ENCODE measurements around the gene DEDD2. TPM values are rescaled to one million over a fixed set of nuclear protein-coding genes. Genes with fewer than 3 reads are reported as not detected.

Gene DEDD2
- total RNA-seq, 1 donor from 2014 or later = 16.7 TPM

DNA sequence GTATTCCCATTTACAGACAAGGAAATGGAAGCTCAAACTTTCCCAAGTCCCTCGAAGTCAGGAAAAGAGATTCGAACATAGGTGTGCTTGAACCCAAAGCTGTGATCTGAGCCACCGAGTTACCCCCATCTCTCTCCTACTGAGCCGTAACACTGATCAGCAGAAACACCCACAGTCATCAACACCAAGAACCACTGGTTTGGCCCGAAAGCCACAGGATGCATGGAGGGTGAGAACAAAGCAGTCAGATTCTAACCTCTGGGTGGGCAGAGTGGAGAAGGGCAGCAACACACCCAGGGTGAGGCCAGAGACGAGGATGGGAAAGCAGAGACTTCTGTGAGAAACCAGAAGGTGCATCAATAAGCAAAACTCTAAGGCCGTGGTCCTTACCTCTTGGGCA is 57.5 kb downstream of the DEDD2 start:
- no peak for ATAC-seq
- intact Hi-C loops (cut with DNase I) = no loop called here
- DNase-seq (ENCODE audit: missing footprints) = no peak

DNA sequence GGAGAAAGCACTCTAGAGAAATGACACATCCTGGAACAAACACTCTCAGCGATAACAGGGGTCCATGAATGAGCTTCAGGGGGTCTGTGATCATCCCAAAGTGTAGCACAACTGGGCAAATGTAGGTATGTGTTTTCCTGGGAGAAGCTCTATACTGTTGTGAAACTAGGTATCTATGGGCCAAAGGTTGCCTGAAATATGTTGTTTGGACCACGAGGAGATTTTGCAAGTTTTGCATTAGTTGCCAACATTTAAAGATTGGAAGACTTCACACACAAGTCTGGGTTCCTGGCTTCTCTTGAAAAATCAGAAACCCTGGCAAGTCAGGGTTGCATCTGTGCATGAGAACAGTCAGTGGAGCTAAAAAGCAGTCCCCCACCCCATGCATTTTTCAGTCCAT is 58.6 kb downstream of the DEDD2 start:
- no peak for DNase-seq (ENCODE audit: missing footprints)
- intact Hi-C loops (cut with DNase I) = no loop called here
- ATAC-seq = no peak

DNA sequence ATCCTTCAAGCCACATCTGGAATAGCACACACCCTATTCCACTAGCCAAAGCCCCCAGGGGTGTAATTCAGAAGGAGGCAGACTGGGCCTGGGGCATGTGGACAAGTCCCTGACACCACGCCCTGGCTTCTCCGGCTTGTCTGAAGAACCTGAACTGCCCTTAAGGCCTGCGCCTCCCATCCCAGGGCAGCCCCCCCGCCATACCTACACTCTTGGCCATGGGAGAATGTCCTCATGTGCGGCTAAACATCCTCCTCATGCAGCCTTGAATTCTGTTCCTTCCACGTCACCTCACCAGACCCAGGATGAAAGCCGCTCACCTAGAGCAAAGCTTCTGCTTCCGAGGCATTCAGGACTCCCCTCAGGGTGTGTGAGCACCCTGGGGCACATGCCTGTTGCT is 60.9 kb downstream of the DEDD2 start:
- intact Hi-C loops (cut with DNase I) = no loop called here
- ATAC-seq = no peak
- DNase-seq (ENCODE audit: missing footprints) = no peak

DNA sequence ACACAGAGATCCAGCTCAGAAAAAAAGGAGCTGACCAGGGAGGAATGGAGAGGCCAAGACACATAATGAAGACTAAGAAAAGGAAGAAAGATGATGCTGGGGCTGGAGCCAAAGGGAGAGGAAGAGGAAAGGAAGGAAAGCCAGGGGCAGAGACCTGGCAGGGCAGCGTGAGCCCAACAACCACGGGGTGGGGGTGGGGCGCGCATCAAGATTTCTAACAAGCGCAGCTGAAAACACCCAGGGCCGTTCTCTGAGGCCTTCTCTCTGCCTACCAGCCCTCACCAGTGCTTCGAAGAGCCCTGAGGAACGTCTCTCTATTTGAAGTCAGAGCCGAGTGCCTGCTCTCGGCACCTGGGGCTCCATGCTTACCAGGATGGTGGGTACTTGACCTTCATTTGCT is 61.7 kb downstream of the DEDD2 start:
- intact Hi-C loops (cut with DNase I) = no loop called here
- no peak for DNase-seq (ENCODE audit: missing footprints)
- ATAC-seq = no peak

DNA sequence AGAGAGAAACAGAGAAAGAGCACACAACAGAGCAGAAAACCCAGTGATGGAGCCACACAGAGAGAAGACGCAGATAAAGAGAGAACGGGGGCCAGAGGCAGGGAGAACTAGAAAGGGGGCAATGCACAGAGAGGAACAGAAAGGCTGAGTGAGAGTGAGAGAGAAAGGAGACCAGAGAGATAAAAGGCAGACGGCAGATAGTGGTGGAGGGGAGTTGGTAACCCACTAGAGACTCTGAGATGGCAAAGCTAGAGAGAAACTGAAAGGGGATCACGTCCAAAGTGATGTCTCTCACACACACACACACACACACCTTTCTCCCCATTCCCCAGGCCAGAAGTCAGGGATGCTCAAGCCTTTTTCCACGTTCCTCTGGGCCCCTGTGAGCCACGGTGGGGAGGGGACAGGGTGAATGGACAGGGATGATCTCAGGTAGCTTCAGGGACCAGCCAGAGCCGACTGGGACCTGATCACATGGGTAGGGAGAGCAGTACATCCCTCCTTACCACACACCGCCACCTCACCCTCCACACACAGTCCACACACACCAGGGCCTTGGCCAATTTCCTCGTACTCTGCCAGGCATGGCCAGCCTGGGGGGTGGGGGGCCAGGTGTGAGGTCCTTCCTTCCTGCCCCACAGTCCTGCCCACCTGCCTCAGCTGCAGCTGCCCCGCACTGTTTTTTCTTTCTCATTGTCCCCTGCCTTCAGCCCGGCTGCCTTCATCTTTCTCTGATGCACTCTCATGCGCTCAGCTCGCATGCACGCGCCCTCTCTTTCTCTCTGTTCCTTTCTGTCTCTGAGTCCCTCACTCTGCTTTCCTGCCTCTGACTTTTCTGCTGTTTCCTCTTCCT is 62.8 kb downstream of the DEDD2 start:
- ATAC-seq (no peak), DNase-seq (ENCODE audit: missing footprints) (no peak)
- intact Hi-C loops (cut with DNase I) = no loop called here

DNA sequence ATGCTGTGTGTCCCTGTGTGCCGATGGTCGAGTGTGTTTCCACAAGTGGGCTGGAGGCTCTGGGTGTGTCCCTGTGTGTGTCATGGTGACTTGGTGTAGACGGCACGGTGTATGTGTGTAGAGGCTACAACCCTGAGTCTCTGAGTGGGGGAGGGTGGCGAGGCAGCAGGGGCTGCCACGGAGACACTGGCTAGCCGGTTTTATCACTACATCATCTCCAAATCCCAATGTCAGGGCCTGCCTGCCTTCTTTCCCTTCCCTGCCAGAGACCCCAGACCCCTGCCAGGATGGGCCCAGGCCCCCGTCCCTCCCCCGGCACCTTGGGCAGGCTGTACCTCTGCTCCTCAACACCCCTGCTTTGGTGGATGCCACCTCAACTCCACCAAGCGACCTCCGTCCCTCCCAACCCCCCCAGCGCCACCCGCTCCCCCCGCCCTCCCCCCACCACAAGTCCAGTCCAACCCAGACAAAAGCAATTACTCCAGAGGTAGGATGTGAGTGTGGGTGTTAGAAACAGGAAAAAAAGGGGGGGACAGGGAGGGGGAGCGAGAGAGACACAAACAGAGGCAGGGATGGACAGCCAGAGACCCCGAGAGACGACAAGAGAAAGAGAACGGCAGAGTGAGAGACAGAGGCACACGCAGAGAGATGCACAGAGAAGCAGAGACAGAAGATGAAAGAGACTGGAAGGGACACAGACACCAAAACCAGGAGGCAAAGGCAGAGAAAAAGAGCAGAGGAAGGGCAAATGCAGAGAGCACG is 63.6 kb downstream of the DEDD2 start:
- no peak for DNase-seq (ENCODE audit: missing footprints)
- no peak for ATAC-seq
- intact Hi-C loops (cut with DNase I) = no loop called here

DNA sequence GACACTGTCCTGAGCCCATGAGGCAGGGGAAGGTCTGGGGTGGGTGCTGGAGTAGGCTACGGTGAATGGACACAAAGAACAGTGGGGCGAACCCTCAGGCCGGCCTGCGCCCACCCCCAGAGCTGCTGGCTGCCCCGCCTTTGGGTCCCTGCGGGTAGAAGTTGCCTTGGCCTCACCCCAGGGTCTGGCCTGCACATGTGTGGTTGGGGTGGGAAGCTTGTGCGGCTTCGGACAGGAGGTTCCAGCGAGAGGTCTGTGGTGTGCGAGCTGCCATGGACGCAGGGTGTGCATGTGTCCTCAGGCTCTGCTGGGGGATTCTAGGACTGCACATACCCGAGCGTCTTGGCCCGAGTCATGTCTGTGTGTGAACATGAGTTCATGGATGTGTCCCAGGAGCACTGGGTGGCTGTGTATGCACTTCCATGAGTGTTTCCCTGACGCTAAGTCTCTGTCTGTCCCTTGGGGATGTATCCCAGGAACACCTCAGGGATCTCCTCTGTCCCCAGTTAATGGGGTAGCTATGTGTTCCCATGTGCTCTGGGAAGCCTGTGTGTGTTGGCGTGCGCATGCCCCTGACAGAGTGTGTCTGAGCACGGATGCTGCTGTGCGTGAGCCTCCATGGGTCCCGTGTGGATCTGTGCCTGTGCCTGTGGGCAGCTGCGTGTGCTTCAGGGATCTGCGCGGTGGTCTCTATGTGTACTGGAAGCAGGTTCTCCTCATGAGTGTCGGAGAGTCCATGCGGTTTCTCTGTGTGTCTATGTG is 64.4 kb downstream of the DEDD2 start:
- intact Hi-C loops (cut with DNase I) = no loop called here
- DNase-seq (ENCODE audit: missing footprints) (no peak), ATAC-seq (no peak)

DNA sequence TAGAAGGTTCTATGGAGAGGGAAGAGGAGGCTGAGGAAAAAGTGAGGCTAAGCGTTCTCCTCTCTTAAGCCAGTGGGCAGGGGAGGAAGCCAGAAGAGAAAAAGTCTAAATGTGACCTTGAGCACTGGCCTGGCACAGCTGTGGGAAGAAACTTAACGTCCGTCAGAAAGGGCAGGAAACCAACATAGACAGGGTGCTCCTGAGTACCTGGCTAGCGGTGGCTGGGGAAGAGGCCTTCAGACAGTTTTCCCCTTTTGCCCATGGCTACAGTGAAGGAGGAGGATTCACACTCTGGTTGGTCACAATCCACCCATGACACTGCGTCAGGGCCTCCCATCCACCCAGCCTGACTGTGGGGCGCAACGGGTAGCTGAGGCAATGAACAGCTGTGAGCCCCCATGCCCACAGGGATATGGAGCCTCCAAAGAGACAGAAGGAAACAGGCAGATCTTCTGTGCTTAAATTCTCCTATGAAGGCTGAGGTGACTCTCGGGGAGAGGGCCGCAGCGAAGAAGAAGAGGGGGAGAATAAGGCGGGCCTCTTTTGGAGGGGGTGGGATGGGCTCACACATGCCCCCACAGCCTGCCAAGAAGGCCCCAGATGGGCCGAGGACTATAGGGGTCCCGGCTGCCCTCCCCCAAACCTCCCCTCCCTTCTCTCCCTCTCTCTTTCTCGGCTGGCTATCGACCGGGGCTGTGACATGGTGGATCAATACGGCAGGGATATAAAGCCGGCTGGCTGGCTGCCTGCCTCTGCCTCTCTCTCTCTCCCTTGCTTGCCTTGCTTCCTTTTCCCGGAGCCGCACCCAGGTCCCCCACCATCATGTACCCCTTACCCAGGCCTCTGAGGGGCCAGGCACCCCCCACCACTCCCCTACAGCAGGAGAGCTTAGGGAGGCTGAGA is 65.4 kb downstream of the DEDD2 start:
- DNase-seq (ENCODE audit: missing footprints) (no peak), ATAC-seq (no peak)
- intact Hi-C loops (cut with DNase I) = no loop called here

DNA sequence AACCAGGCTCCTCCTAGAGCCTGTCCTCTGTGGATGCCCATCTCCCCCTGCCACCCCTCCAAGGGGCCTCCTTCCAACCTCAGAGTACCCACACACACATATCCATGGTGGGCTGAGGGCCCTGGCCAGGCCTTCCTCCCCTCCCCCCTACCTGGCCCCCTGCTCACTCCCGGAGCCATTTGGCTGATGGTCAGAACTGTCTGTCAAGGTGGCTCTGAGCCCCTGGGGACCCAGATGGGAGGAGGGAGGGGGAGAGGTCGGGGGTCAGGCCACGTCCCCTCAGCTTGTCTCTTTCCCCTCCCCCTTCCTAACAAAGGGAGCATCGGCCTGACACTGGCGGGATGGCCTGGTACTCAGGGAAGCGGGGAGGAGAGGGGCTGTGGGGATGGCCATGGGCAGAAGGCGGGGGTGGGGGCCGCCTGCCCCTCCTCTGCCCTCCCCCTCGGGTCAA is 66.5 kb downstream of the DEDD2 start:
- no peak for ATAC-seq
- intact Hi-C loops (cut with DNase I) = no loop called here
- DNase-seq (ENCODE audit: missing footprints) = no peak

DNA sequence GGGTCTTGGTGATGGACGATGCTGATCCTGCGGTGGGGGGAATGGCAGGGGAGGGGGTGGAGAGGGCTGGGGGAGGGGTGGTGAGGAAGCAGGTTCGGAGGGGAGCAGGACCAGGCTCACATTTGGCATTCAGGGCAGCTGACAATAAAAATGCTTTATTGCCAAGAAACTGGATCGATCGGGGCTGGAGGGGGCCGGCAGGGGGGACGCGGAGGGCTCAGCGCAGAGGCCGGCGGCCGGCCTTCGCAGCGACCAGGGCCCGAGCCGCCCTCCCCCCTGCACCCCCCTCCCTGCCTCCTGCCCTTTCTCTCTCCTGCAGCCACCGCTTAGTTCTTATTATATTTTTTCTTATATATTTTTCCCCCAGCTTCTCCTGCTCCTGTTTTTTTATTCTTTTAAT is 67.1 kb downstream of the DEDD2 start:
- ATAC-seq (no peak), DNase-seq (ENCODE audit: missing footprints) (no peak)
- intact Hi-C loops (cut with DNase I) = no loop called here

DNA sequence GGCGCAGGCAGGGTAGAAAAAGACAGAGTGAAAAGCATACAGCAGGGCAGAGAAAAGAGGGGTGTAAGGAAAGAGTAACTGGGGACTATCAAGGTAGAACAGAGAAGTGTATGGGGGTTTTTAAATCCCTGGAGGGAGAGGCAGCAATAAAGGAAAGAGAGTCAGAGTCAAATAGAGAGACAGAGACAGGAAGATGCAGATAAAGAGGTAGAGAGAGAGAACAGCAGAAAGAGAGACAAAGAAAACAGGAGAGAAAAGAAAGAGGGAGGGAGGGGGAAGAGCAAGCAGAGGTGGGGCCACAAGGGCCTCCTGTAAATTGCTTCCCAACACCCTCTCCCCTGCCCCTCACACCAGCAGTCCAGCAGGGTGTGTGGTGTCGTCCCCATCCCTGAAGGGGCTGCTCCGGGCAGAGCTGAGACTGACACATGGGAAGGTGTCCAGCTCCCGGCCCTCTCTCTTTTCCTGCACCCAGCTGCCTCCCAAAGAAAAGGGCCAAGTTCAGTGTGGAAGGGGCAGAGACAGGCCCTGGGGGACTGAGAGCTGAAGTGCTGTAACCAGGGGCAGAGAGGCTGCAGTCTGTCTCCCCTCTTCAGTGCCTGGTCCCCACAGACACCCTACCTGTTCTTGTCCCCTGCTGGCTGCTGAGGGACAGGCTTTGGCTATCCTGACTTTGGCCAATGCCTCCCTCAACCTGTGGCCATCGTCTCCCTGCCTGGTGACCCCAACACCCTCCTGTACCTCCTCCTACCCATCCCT is 67.9 kb downstream of the DEDD2 start:
- DNase-seq (ENCODE audit: missing footprints) (no peak), ATAC-seq (no peak)
- intact Hi-C loops (cut with DNase I) = no loop called here

Other genes with a start within 250 kb of the DEDD2 start
- 342 TPM for gene ATP1A3, start 223.4 kb downstream of the DEDD2 start, total RNA-seq
- gene GRIK5, start 147.5 kb downstream of the DEDD2 start, total RNA-seq = 5.1 TPM
- 9.1 TPM for gene ZNF574, start 141.5 kb downstream of the DEDD2 start, total RNA-seq
- gene POU2F2, start 85.2 kb downstream of the DEDD2 start, total RNA-seq = 1.5 TPM
- gene ZNF526, start 2.6 kb upstream of the DEDD2 start, total RNA-seq = 6.1 TPM
- gene GSK3A, start 24.9 kb upstream of the DEDD2 start, total RNA-seq = 36.3 TPM
- 44.4 TPM for gene ERF, start 37.5 kb upstream of the DEDD2 start, total RNA-seq
- 34.6 TPM for gene CIC, start 51.6 kb upstream of the DEDD2 start, total RNA-seq
- gene PRR19, start 84.5 kb upstream of the DEDD2 start, total RNA-seq = 0.51 TPM
- gene PAFAH1B3, start 84.9 kb upstream of the DEDD2 start, total RNA-seq = 3.7 TPM
- 0.16 TPM for gene TMEM145, start 95.6 kb upstream of the DEDD2 start, total RNA-seq
- 32.6 TPM for gene MEGF8, start 108.0 kb upstream of the DEDD2 start, total RNA-seq
- gene CNFN, start 172.6 kb upstream of the DEDD2 start, total RNA-seq = 0.87 TPM
- gene LIPE, start 209.7 kb upstream of the DEDD2 start, total RNA-seq = 67.7 TPM
- gene CXCL17, start 225.3 kb upstream of the DEDD2 start, total RNA-seq = not detected

Data from Right ventricle myocardium inferior (tissue), 1 donor.